Endothelial cell of umbilical vein (primary cell): ENCODE results near the gene BEND5.

Experiments used
- CTCF ChIP-seq, 2 donors: IDR thresholded peaks; 1 replicate in 1 of 2; 2 replicates in 1 of 2; pipeline ENCODE4 v1.5.1; 2011; ENCODE audit warnings: low read length in 2 of 2, mild to moderate bottlenecking in 2 of 2, moderate library complexity in 2 of 2, control low read depth in 1 of 2, inconsistent platforms in 1 of 2, low read depth in 1 of 2; ENCODE audit not compliant: insufficient read depth in 1 of 2; ENCODE audit errors: extremely low read depth in 1 of 2
- EZH2 ChIP-seq: IDR thresholded peaks from 2 replicates; pipeline ENCODE4 v1.6.1; 2012; ENCODE audit warnings: borderline replicate concordance, low read depth, mild to moderate bottlenecking, moderate library complexity, low read length, inconsistent platforms; ENCODE audit not compliant: severe bottlenecking

GRCh38 chr1:48793863-48794262 lies 17.2 kb upstream of the BEND5 start:
- TF ChIP-seq CTCF (IDR thresholded peaks at IDR 0.05; ENCODE audit: extremely low read depth in 1 of 2, insufficient read depth in 1 of 2, low read depth in 1 of 2, low read length in 2 of 2) (no peak), EZH2 (no peak)
